GM23338 (cell line): ENCODE results near the gene STK39. TPM values are rescaled to one million over a fixed set of nuclear protein-coding genes. Genes with fewer than 3 reads are reported as not detected.

Experiments
- ATAC-seq: fragments of 200-7000 bp; cut with Tn5 transposase; 3 replicates; pipeline ENCODE4 v1.9.1; 2020
- DNase-seq: peaks from one replicate; pipeline ENCODE4 v3.0.0-alpha.2; 2015; ENCODE audit warnings: low spot score
- H2AFZ ChIP-seq: fragments of 200-600 bp; sonication (generic); 2 replicates; pipeline ENCODE4 v1.8.0; 2016; ENCODE audit warnings: antibody characterized with exemption, mild to moderate bottlenecking, moderate library complexity
- H3F3A ChIP-seq: fragments of 200-600 bp; sonication (generic); replicated peaks from 2 replicates; pipeline ENCODE4 v1.8.0; 2017; ENCODE audit warnings: antibody characterized with exemption, mixed run types, low read depth
- H3K27ac ChIP-seq: fragments of 200-600 bp; sonication (generic); 2 replicates; pipeline ENCODE4 v1.6.1; 2016; ENCODE audit warnings: low read depth
- H3K27me3 ChIP-seq: fragments of 200-600 bp; sonication (generic); 2 replicates; pipeline ENCODE4 v1.8.0; 2016; ENCODE audit warnings: mild to moderate bottlenecking, mixed run types, moderate library complexity; ENCODE audit not compliant: insufficient read depth
- H3K36me3 ChIP-seq: fragments of 200-600 bp; sonication (generic); 2 replicates; pipeline ENCODE4 v1.8.0; 2016; ENCODE audit warnings: mild to moderate bottlenecking; ENCODE audit not compliant: insufficient read depth
- H3K4me1 ChIP-seq: fragments of 200-600 bp; sonication (generic); 2 replicates; pipeline ENCODE4 v1.8.0; 2016; ENCODE audit warnings: mild to moderate bottlenecking, moderate library complexity; ENCODE audit not compliant: insufficient read depth
- H3K4me2 ChIP-seq: fragments of 200-600 bp; sonication (generic); 2 replicates; pipeline ENCODE4 v1.7.1; 2017; ENCODE audit warnings: mixed run types
- H3K4me3 ChIP-seq: fragments of 200-600 bp; sonication (generic); 2 replicates; pipeline ENCODE4 v1.6.1; 2016; ENCODE audit warnings: mixed run types
- H3K79me2 ChIP-seq: fragments of 200-600 bp; sonication (generic); replicated peaks from 2 replicates; pipeline ENCODE4 v1.8.0; 2017; ENCODE audit warnings: mild to moderate bottlenecking; ENCODE audit not compliant: insufficient read depth
- H3K9me2 ChIP-seq: fragments of 200-600 bp; sonication (generic); 2 replicates; pipeline ENCODE4 v1.8.0; 2017; ENCODE audit not compliant: insufficient read depth
- H4K20me1 ChIP-seq: fragments of 200-600 bp; sonication (generic); replicated peaks from 2 replicates; pipeline ENCODE4 v1.8.0; 2017; ENCODE audit warnings: mild to moderate bottlenecking; ENCODE audit not compliant: insufficient read depth
- H3K27ac Mint-ChIP-seq: 2 replicates; pipeline ENCODE4 v1.8.0; 2020; ENCODE audit warnings: inconsistent platforms, mild to moderate bottlenecking, moderate library complexity, mixed read lengths
- H3K27me3 Mint-ChIP-seq: 3 replicates; pipeline ENCODE4 v1.8.0; 2022; ENCODE audit warnings: low read depth, mild to moderate bottlenecking, moderate library complexity, mixed read lengths, inconsistent platforms; ENCODE audit not compliant: insufficient read depth, poor library complexity
- H3K36me3 Mint-ChIP-seq: 3 replicates; pipeline ENCODE4 v1.8.0; 2021; ENCODE audit warnings: low read depth, mild to moderate bottlenecking, inconsistent platforms, moderate library complexity, mixed read lengths
- H3K4me1 Mint-ChIP-seq: 3 replicates; pipeline ENCODE4 v1.8.0; 2020; ENCODE audit warnings: mild to moderate bottlenecking, inconsistent platforms, mixed read lengths
- H3K4me3 Mint-ChIP-seq: 3 replicates; pipeline ENCODE4 v1.8.0; 2021; ENCODE audit warnings: moderate library complexity, mild to moderate bottlenecking, inconsistent platforms, mixed read lengths
- H3K9me3 Mint-ChIP-seq: 3 replicates; pipeline ENCODE4 v1.8.0; 2020; ENCODE audit warnings: moderate library complexity, mild to moderate bottlenecking, inconsistent platforms, mixed read lengths
- REST ChIP-seq: IDR thresholded peaks from one replicate; pipeline ENCODE4 v1.6.1; 2018; ENCODE audit warnings: antibody characterized with exemption; ENCODE audit not compliant: unreplicated experiment
- ZNF114 ChIP-seq: fragments of 250-450 bp; sonication (Bioruptor Pico); IDR thresholded peaks from 2 replicates; pipeline ENCODE4 v1.5.0; 2020; ENCODE audit warnings: mild to moderate bottlenecking, moderate library complexity
- polyA plus RNA-seq: library from polyadenylated mRNA; unstranded; fragments of >200 nt; fragmentation: Nextera tagmentation; extraction: Ambion mirVana; gene quantifications from 2 replicates; pipeline ENCODE4 v1.2.1, GENCODE V29; 2016
- total RNA-seq: library from RNA; depleted of rRNA; stranded (reverse); fragments of >200 nt; shearing (Covaris generic); gene quantifications from 2 replicates; pipeline ENCODE4 v1.2.3, GENCODE V29; 2014
- TF ChIP-seq, protein P1 (sequence below): fragments of 250-450 bp; sonication (Bioruptor Pico); IDR thresholded peaks from 2 replicates; pipeline ENCODE4 v1.5.0; 2020; ENCODE audit warnings: mild to moderate bottlenecking, moderate library complexity
- TF ChIP-seq, protein P2 (sequence below): IDR thresholded peaks from 2 replicates; pipeline ENCODE4 v1.6.1; 2016; ENCODE audit warnings: antibody characterized with exemption
- TF ChIP-seq, protein P3 (sequence below), 2 experiments: fragments of 200-600 bp in 1 of 2; sonication (generic) in 1 of 2; conservative IDR thresholded peaks; 2 replicates each; pipeline versions ENCODE4 v1.5.1 to v1.6.1; 2016 to 2017; ENCODE audit warnings: antibody characterized with exemption in 2 of 2, low read depth in 2 of 2, mild to moderate bottlenecking in 2 of 2, moderate library complexity in 1 of 2

Gene STK39
- total and polyA plus RNA-seq, 2 experiments from 2014 or later = 9.5 to 16.9 TPM

- TF ChIP-seq, protein P1, sequence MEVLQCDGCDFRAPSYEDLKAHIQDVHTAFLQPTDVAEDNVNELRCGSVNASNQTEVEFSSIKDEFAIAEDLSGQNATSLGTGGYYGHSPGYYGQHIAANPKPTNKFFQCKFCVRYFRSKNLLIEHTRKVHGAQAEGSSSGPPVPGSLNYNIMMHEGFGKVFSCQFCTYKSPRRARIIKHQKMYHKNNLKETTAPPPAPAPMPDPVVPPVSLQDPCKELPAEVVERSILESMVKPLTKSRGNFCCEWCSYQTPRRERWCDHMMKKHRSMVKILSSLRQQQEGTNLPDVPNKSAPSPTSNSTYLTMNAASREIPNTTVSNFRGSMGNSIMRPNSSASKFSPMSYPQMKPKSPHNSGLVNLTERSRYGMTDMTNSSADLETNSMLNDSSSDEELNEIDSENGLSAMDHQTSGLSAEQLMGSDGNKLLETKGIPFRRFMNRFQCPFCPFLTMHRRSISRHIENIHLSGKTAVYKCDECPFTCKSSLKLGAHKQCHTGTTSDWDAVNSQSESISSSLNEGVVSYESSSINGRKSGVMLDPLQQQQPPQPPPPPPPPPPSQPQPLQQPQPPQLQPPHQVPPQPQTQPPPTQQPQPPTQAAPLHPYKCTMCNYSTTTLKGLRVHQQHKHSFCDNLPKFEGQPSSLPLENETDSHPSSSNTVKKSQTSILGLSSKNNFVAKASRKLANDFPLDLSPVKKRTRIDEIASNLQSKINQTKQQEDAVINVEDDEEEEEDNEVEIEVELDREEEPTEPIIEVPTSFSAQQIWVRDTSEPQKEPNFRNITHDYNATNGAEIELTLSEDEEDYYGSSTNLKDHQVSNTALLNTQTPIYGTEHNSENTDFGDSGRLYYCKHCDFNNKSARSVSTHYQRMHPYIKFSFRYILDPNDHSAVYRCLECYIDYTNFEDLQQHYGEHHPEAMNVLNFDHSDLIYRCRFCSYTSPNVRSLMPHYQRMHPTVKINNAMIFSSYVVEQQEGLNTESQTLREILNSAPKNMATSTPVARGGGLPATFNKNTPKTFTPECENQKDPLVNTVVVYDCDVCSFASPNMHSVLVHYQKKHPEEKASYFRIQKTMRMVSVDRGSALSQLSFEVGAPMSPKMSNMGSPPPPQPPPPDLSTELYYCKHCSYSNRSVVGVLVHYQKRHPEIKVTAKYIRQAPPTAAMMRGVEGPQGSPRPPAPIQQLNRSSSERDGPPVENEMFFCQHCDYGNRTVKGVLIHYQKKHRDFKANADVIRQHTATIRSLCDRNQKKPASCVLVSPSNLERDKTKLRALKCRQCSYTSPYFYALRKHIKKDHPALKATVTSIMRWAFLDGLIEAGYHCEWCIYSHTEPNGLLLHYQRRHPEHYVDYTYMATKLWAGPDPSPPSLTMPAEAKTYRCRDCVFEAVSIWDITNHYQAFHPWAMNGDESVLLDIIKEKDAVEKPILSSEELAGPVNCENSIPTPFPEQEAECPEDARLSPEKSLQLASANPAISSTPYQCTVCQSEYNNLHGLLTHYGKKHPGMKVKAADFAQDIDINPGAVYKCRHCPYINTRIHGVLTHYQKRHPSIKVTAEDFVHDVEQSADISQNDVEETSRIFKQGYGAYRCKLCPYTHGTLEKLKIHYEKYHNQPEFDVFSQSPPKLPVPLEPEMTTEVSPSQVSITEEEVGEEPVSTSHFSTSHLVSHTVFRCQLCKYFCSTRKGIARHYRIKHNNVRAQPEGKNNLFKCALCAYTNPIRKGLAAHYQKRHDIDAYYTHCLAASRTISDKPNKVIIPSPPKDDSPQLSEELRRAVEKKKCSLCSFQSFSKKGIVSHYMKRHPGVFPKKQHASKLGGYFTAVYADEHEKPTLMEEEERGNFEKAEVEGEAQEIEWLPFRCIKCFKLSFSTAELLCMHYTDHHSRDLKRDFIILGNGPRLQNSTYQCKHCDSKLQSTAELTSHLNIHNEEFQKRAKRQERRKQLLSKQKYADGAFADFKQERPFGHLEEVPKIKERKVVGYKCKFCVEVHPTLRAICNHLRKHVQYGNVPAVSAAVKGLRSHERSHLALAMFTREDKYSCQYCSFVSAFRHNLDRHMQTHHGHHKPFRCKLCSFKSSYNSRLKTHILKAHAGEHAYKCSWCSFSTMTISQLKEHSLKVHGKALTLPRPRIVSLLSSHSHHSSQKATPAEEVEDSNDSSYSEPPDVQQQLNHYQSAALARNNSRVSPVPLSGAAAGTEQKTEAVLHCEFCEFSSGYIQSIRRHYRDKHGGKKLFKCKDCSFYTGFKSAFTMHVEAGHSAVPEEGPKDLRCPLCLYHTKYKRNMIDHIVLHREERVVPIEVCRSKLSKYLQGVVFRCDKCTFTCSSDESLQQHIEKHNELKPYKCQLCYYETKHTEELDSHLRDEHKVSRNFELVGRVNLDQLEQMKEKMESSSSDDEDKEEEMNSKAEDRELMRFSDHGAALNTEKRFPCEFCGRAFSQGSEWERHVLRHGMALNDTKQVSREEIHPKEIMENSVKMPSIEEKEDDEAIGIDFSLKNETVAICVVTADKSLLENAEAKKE (CRISPR knock-in tag) = no peak
Observed at GRCh38 chr2:168059758-168060157, 187.6 kb downstream of the STK39 start (continued).

- Histone ChIP-seq H3K4me2 (no peak overlapping the region), H3F3A (no peaks in the 10 kb centered on the region), H3K9me2 (no peaks in the 10 kb centered on the region), H3K27me3 (no peaks in the 10 kb centered on the region), H3K27ac (no peak overlapping the region), H3K4me3 (no peak overlapping the region), H3K36me3 (no peaks in the 10 kb centered on the region), H3K4me1 (peaks cover 10% of the 10 kb centered on the region; the same call in 1 of the 2 replicates), H2AFZ (no peak overlapping the region), H4K20me1 (no peaks in the 10 kb centered on the region), H3K79me2 (no peaks in the 10 kb centered on the region)
- ATAC-seq (no peak), DNase-seq (no peak)
- peaks cover 7% of the 10 kb centered on the region; the same call in 2 of the 3 replicates for H3K4me1 Mint-ChIP-seq
- no peaks in the 10 kb centered on the region for H3K27me3 Mint-ChIP-seq
- H3K27ac Mint-ChIP-seq = no peak overlapping the region
- no peak overlapping the region for H3K4me3 Mint-ChIP-seq
- H3K9me3 Mint-ChIP-seq = no peaks in the 10 kb centered on the region
- no peaks in the 10 kb centered on the region for H3K36me3 Mint-ChIP-seq
- TF ChIP-seq ZNF114 (no peak), REST (no peak)
- TF ChIP-seq, protein P2, sequence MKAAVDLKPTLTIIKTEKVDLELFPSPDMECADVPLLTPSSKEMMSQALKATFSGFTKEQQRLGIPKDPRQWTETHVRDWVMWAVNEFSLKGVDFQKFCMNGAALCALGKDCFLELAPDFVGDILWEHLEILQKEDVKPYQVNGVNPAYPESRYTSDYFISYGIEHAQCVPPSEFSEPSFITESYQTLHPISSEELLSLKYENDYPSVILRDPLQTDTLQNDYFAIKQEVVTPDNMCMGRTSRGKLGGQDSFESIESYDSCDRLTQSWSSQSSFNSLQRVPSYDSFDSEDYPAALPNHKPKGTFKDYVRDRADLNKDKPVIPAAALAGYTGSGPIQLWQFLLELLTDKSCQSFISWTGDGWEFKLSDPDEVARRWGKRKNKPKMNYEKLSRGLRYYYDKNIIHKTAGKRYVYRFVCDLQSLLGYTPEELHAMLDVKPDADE = no peak
- TF ChIP-seq, protein P3, sequence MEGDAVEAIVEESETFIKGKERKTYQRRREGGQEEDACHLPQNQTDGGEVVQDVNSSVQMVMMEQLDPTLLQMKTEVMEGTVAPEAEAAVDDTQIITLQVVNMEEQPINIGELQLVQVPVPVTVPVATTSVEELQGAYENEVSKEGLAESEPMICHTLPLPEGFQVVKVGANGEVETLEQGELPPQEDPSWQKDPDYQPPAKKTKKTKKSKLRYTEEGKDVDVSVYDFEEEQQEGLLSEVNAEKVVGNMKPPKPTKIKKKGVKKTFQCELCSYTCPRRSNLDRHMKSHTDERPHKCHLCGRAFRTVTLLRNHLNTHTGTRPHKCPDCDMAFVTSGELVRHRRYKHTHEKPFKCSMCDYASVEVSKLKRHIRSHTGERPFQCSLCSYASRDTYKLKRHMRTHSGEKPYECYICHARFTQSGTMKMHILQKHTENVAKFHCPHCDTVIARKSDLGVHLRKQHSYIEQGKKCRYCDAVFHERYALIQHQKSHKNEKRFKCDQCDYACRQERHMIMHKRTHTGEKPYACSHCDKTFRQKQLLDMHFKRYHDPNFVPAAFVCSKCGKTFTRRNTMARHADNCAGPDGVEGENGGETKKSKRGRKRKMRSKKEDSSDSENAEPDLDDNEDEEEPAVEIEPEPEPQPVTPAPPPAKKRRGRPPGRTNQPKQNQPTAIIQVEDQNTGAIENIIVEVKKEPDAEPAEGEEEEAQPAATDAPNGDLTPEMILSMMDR (conservative IDR thresholded peaks at IDR 0.05; ENCODE audit: low read depth in 2 of 2) = no peak
Observed at GRCh38 chr2:168058675-168059074, 188.7 kb downstream of the STK39 start.
